DMS153 treated with DMSO at 0.1 percent for 48 hours (cell line): ENCODE results near the gene CDK11B.
"Not testable (repeated sequence)": the region's sequence is repeated elsewhere in the genome, so short reads cannot be mapped to it uniquely, and the experiment has no call there.

Experiments
- DNase-seq: peaks from one replicate; lab custom pipeline; 2025; ENCODE audit not compliant: unreplicated experiment; lab: John Stamatoyannopoulos, UW

The CDK11B gene

GRCh38 chr1:1683104-1683905, 24.5 kb upstream of the CDK11B start:
- DNase-seq, result no peak

- no peak for DNase-seq
Observed at GRCh38 chr1:1680912-1681273, 22.1 kb upstream of the CDK11B start.

GRCh38 chr1:1680031-1680911, 21.5 kb upstream of the CDK11B start:
- no peak for DNase-seq

- DNase-seq, result no peak
Observed at GRCh38 chr1:1678581-1679380, 20.0 kb upstream of the CDK11B start.

GRCh38 chr1:1677718-1678580, 19.1 kb upstream of the CDK11B start:
- DNase-seq, result no peak

- not testable (repeated sequence) for DNase-seq
Observed at GRCh38 chr1:1676087-1676486, 17.3 kb upstream of the CDK11B start.

- not testable (repeated sequence) for DNase-seq
Observed at GRCh38 chr1:1675218-1675617, 16.4 kb upstream of the CDK11B start.

GRCh38 chr1:1674806-1675205, 16.0 kb upstream of the CDK11B start:
- not testable (repeated sequence) for DNase-seq

GRCh38 chr1:1672181-1672965, 13.6 kb upstream of the CDK11B start:
- DNase-seq, result no peak

GRCh38 chr1:1671365-1672119, 12.7 kb upstream of the CDK11B start:
- DNase-seq, result no peak

GRCh38 chr1:1670866-1671265, 12.1 kb upstream of the CDK11B start:
- DNase-seq, result no peak

- no peak for DNase-seq
Observed at GRCh38 chr1:1669468-1670440, 10.9 kb upstream of the CDK11B start.

- DNase-seq, result no peak
Observed at GRCh38 chr1:1666526-1666925, 7.7 kb upstream of the CDK11B start.

- DNase-seq, result no peak
Observed at GRCh38 chr1:1665815-1666251, 7.0 kb upstream of the CDK11B start.

GRCh38 chr1:1664941-1665814, 6.4 kb upstream of the CDK11B start:
- DNase-seq, result no peak

GRCh38 chr1:1664318-1664717, 5.5 kb upstream of the CDK11B start:
- not testable (repeated sequence) for DNase-seq
